SKM-1 (cell line): Measurements from ENCODE around the gene ARHGAP15.
A peak's percentile ranks its signal among the peaks of the same experiment; 100 is the strongest.

Experiments used
- DNase-seq: peaks from one replicate; lab custom pipeline; 2025; ENCODE audit not compliant: unreplicated experiment; lab: John Stamatoyannopoulos, UW

ARHGAP15 gene

GRCh38 chr2:143259368-143259958 lies 130.2 kb downstream of the ARHGAP15 start:
- DNase-seq: peak; percentile 19

- no peak for DNase-seq
Measured at GRCh38 chr2:143261986-143262385, 132.8 kb downstream of the ARHGAP15 start.

- no peak for DNase-seq
Measured at GRCh38 chr2:143262389-143262788, 133.2 kb downstream of the ARHGAP15 start.

GRCh38 chr2:143263066-143263625 lies 133.9 kb downstream of the ARHGAP15 start:
- no peak for DNase-seq

- DNase-seq: no peak
Measured at GRCh38 chr2:143264851-143265250, 135.6 kb downstream of the ARHGAP15 start.

GRCh38 chr2:143279672-143280071 lies 150.5 kb downstream of the ARHGAP15 start:
- DNase-seq: no peak

GRCh38 chr2:143280097-143280757 lies 151.0 kb downstream of the ARHGAP15 start:
- no peak for DNase-seq

GRCh38 chr2:143282684-143283083 lies 153.5 kb downstream of the ARHGAP15 start:
- DNase-seq: no peak

- peak; percentile 13 for DNase-seq
Measured at GRCh38 chr2:143284087-143284675, 155.0 kb downstream of the ARHGAP15 start.

- no peak for DNase-seq
Measured at GRCh38 chr2:143289025-143289424, 159.8 kb downstream of the ARHGAP15 start.

- no peak for DNase-seq
Measured at GRCh38 chr2:143290221-143290620, 161.0 kb downstream of the ARHGAP15 start.

GRCh38 chr2:143294068-143294467 lies 164.8 kb downstream of the ARHGAP15 start:
- DNase-seq: no peak

- no peak for DNase-seq
Measured at GRCh38 chr2:143296089-143296488, 166.9 kb downstream of the ARHGAP15 start.

- DNase-seq: no peak
Measured at GRCh38 chr2:143297182-143297581, 168.0 kb downstream of the ARHGAP15 start.

GRCh38 chr2:143300536-143300935 lies 171.3 kb downstream of the ARHGAP15 start:
- DNase-seq: no peak

- DNase-seq: no peak
Measured at GRCh38 chr2:143311426-143311825, 182.2 kb downstream of the ARHGAP15 start.

GRCh38 chr2:143312441-143312840 lies 183.2 kb downstream of the ARHGAP15 start:
- no peak for DNase-seq

- DNase-seq: no peak
Measured at GRCh38 chr2:143313861-143314260, 184.6 kb downstream of the ARHGAP15 start.

- no peak for DNase-seq
Measured at GRCh38 chr2:143321994-143322393, 192.8 kb downstream of the ARHGAP15 start.

- DNase-seq: no peak
Measured at GRCh38 chr2:143329288-143329687, 200.1 kb downstream of the ARHGAP15 start.

- DNase-seq: no peak
Measured at GRCh38 chr2:143333168-143333791, 204.1 kb downstream of the ARHGAP15 start.

GRCh38 chr2:143333847-143334246 lies 204.6 kb downstream of the ARHGAP15 start:
- DNase-seq: no peak
